Esophagus squamous epithelium (tissue), 5 donors: Measurements from ENCODE around the gene BPNT1. TPM values are rescaled to one million over a fixed set of nuclear protein-coding genes. Genes with fewer than 3 reads are reported as not detected.
"Not testable (repeated sequence)": the region's sequence is repeated elsewhere in the genome, so short reads cannot be mapped to it uniquely, and the experiment has no call there.

Experiments used
- DNase-seq: peaks from one replicate; lab custom pipeline; 2025; lab: John Stamatoyannopoulos, UW
- H3K27ac ChIP-seq, 4 donors: fragments of 200-600 bp; sonication (generic); one replicate each; pipeline ENCODE4 v1.5.1; 2016 to 2019; ENCODE audit warnings: mild to moderate bottlenecking in 1 of 4
- H3K27me3 ChIP-seq, 4 donors: fragments of 200-600 bp; sonication (generic); 1 replicate in 3 of 4; 2 replicates in 1 of 4; pipeline versions ENCODE4 v1.5.1 to v1.6.0; 2017 to 2021; ENCODE audit warnings: antibody characterized with exemption in 1 of 4
- H3K36me3 ChIP-seq, 3 donors: fragments of 200-600 bp; sonication (generic); one replicate each; pipeline ENCODE4 v1.5.1; 2016 to 2019
- H3K4me1 ChIP-seq, 3 donors: fragments of 200-600 bp; sonication (generic); one replicate each; pipeline ENCODE4 v1.5.1; 2017 to 2019
- H3K4me3 ChIP-seq, 4 donors: fragments of 200-600 bp; sonication (generic); 1 replicate in 3 of 4; 2 replicates in 1 of 4; pipeline ENCODE4 v1.5.1; 2016 to 2019; ENCODE audit warnings: mild to moderate bottlenecking in 2 of 4, moderate library complexity in 1 of 4
- H3K9me3 ChIP-seq, 3 donors: fragments of 200-600 bp; sonication (generic); one replicate each; pipeline ENCODE4 v1.5.1; 2016 to 2019
- POLR2A ChIP-seq, 4 donors: fragments of 450-650 bp; IDR thresholded peaks; one replicate each; pipeline ENCODE4 v1.6.1; 2017; ENCODE audit warnings: antibody characterized with exemption in 4 of 4, mild to moderate bottlenecking in 4 of 4, moderate library complexity in 3 of 4
- WGBS, 2 donors: methylation state at CpG; one replicate each; pipeline ENCODE4 v1.1.5; 2018; 5-methylcytosine and 5-hydroxymethylcytosine counted together
- intact Hi-C: fragments of 100-400 bp; cut with DNase I; formaldehyde crosslinking; loops from one replicate; pipeline ENCODE4 v1.15.0; 2022
- total RNA-seq, 4 donors: library from RNA; depleted of rRNA; stranded (reverse); fragments of >200 nt; gene quantifications; one replicate each; pipeline ENCODE4 v1.1.0, GENCODE V29; 2016
- TF ChIP-seq, protein P1 (sequence below), 6 experiments: fragments of 450-650 bp in 4 of 6; fragments of 200-600 bp in 2 of 6; sonication (generic) in 2 of 6; IDR thresholded peaks; one replicate each; pipeline ENCODE4 v1.5.1; 2016 to 2019; ENCODE audit warnings: antibody characterized with exemption in 6 of 6, mild to moderate bottlenecking in 4 of 6, moderate library complexity in 4 of 6
- donor health status: DM: yes; HTN: yes; CAD: no.

BPNT1 gene
- total RNA-seq, 4 donors from 2014 or later = 18.1 to 37.3 (median 23.3) TPM

DNA sequence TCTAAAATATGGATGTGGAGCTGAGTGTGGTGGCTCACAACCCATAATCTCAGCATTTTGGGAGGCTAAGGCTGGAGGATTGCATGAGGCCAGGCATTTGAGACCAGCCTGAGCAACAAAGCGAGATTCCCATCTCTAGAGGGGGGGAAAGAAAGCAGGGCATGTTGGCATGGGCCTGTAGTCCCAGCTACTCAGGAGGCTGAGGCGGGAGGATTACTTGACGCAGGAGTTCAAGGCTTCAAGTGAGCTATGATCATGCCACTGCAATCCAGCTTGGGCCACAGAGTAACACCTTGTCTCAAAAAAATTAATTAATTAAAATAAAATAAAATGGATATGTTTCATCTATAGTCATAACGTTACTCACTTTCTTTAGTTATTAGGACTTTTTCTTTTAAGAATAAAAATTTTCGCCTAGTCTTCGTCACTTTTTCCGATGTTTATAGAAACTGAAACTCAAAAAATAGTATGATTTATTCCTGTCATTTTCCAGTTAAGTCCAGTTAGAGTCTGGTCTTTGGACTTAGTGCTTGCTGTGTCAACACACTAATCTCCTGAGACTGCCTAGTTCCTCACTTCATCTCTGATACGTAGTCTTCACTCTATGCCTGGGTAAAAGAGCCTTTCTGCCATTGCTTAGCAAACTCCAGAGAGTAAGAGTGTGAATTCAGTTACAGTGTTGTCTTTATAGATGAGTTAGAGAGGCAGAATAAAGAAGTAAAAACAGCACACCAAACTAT lies 32.4 kb upstream of the BPNT1 start:
- no peak overlapping the region for H3K27ac ChIP-seq
- WGBS, 2 donors = 87 to 89% methylated on average over 8 of the region's 8 CpGs
- TF ChIP-seq POLR2A (IDR thresholded peaks at IDR 0.05) = no peak
- TF ChIP-seq, protein P1, sequence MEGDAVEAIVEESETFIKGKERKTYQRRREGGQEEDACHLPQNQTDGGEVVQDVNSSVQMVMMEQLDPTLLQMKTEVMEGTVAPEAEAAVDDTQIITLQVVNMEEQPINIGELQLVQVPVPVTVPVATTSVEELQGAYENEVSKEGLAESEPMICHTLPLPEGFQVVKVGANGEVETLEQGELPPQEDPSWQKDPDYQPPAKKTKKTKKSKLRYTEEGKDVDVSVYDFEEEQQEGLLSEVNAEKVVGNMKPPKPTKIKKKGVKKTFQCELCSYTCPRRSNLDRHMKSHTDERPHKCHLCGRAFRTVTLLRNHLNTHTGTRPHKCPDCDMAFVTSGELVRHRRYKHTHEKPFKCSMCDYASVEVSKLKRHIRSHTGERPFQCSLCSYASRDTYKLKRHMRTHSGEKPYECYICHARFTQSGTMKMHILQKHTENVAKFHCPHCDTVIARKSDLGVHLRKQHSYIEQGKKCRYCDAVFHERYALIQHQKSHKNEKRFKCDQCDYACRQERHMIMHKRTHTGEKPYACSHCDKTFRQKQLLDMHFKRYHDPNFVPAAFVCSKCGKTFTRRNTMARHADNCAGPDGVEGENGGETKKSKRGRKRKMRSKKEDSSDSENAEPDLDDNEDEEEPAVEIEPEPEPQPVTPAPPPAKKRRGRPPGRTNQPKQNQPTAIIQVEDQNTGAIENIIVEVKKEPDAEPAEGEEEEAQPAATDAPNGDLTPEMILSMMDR (IDR thresholded peaks at IDR 0.05) = no peak
- no peaks in the 10 kb centered on the region for H3K27me3 ChIP-seq
- H3K36me3 ChIP-seq = peaks cover 0 to 57% (median 0%) of the 10 kb centered on the region in 3 donors
- no peak overlapping the region for H3K4me3 ChIP-seq
- no peaks in the 10 kb centered on the region for H3K4me1 ChIP-seq
- no peak for DNase-seq
- H3K9me3 ChIP-seq = no peaks in the 10 kb centered on the region
- intact Hi-C loops = no loop called here

DNA sequence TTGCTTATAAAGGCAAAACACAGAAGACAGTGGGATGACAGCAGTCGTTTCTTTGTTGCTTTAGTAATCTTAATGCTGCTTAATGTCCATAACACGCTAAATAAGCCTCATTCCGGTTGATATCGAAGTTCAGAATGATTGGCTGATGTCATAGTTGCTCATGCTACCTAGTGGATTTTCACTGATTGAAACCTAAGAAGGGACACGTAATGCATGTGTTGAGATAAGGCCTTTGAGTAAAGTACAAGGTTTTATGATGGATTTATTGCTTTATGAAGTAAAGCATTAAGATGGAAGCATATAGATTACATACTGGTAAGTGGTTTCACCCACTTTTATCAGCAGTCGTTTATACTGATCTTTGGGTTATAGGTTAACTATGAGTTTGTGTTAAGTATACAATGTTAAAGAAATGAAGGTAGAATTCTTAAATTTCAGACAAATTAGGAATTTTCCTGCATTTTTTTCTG lies 29.5 kb upstream of the BPNT1 start:
- H3K27ac ChIP-seq = no peak overlapping the region
- no peaks in the 10 kb centered on the region for H3K4me1 ChIP-seq
- TF ChIP-seq, protein P1 (IDR thresholded peaks at IDR 0.05) = no peak
- no peak for TF ChIP-seq POLR2A (IDR thresholded peaks at IDR 0.05)
- no peak for DNase-seq
- peaks cover 0 to 66% (median 0%) of the 10 kb centered on the region in 3 donors for H3K36me3 ChIP-seq
- intact Hi-C loops = no loop called here
- 84 to 86% methylated on average over 6 of the region's 6 CpGs for WGBS, 2 donors
- no peaks in the 10 kb centered on the region for H3K9me3 ChIP-seq
- no peaks in the 10 kb centered on the region for H3K27me3 ChIP-seq
- H3K4me3 ChIP-seq = no peak overlapping the region

DNA sequence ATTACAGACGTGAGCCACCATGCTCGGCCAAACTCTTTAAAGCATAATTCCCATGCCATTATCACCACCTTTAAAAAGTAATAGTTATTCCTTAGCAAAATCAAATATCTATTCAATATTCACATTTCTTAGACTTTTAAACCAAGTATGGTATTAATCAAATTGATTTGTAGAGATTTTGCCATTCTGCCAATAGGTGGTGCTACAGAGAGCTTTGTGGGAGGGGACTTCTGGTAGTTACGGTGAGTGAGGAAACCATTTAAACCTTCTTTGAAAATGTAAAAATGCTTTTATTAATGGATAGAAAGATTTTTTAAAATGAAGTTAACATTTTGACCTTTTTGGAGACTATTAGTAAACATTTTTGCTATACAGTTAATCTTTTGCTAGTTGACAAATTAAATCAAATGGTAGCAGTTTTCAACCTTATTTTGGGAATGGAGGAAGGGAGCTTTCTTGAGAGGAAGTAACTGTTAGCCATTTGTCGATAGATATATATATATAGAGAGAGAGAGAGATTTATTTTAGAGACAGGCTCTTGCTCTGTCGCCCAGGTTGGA lies 23.6 kb upstream of the BPNT1 start:
- H3K27ac ChIP-seq = no peak overlapping the region
- TF ChIP-seq, protein P1 (IDR thresholded peaks at IDR 0.05) = peak in 4 of 6 experiments; percentile 24 to 44 (median 33)
- no peak for TF ChIP-seq POLR2A (IDR thresholded peaks at IDR 0.05)
- peaks cover 4 to 98% (median 25%) of the 10 kb centered on the region in 3 donors for H3K36me3 ChIP-seq
- no peak overlapping the region for H3K4me3 ChIP-seq
- 76 to 83% methylated on average over 5 of the region's 5 CpGs for WGBS, 2 donors
- no peaks in the 10 kb centered on the region for H3K4me1 ChIP-seq
- DNase-seq = no peak
- intact Hi-C loops = no loop called here
- no peaks in the 10 kb centered on the region for H3K9me3 ChIP-seq
- H3K27me3 ChIP-seq = no peaks in the 10 kb centered on the region

DNA sequence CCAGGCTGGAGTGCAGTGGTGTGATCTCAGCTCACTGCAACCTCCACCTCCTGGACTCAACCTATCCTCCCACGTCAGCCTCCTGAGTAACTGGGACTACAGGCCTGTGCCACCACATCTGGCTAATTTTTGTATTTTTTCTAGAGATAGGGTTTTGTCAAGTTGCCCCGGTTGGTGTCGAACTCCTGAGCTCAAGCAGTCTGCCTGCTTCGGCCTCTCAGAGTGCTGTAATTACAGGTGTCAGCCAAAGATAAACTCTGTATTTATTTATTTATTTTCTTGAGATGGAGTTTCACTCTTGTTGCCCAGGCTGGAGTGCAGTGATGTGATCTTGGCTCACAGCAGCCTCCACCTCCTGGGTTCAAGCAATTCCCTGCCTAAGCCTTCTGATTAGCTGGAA lies 23.0 kb upstream of the BPNT1 start:
- H3K4me1 ChIP-seq, intact Hi-C loops, H3K27me3 ChIP-seq, DNase-seq, H3K4me3 ChIP-seq, H3K27ac ChIP-seq, H3K9me3 ChIP-seq: not testable (repeated sequence)
- 94 to 97% methylated on average over 4 of the region's 4 CpGs for WGBS, 2 donors
- peaks cover 4 to 99% (median 31%) of the 10 kb centered on the region in 3 donors for H3K36me3 ChIP-seq

DNA sequence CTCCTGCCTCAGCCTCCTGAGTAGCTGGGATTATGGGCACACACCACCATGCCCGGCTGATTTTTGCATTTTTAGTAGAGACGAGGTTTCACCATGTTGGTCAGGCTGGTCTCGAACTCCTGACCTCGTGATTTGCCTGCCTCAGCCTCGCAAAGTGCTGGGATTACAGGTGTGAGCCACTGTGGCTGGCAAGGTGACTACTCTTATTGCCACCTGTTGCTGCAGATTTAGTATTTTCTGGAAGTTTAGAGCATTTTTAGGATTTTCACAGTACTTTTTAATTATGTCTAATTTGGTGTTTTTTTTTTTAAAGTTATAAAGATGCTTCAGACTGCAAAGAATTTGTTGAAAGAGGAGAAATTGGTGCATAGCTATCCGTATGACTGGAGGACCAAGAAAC lies 20.9 kb upstream of the BPNT1 start:
- H3K4me1 ChIP-seq, DNase-seq, H3K9me3 ChIP-seq, H3K27ac ChIP-seq, H3K27me3 ChIP-seq, intact Hi-C loops, H3K4me3 ChIP-seq: not testable (repeated sequence)
- peaks cover 4 to 99% (median 48%) of the 10 kb centered on the region in 3 donors for H3K36me3 ChIP-seq
- WGBS, 2 donors = 87 to 88% methylated on average over 5 to 6 of the region's 6 CpGs

DNA sequence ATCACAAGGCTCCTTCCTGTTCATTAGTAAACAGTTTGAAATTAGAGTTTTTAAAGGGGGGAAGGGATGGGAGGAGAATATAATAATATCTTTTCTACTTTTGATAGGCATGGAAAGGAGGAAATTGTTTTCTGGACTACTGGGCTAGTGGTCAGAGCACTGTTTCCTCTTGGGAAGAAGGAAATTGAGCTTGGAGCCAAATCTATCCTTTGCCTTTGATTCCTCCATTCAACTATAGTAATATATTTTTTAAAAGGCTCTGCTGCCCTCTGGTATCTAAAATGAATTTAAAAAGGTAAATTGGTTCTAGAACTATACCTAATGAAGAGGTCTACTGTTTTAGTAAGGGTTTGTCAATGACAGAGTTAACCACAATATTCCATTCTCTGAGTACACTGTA lies 10.2 kb upstream of the BPNT1 start:
- peaks cover 0 to 87% (median 24%) of the 10 kb centered on the region in 3 donors for H3K36me3 ChIP-seq
- intact Hi-C loops = loop anchor here (10.0 kb wide), 1 partner anchor 55 kb away; the partner anchor contains the start of gene EPRS1
- TF ChIP-seq POLR2A (IDR thresholded peaks at IDR 0.05) = no peak
- TF ChIP-seq, protein P1 (IDR thresholded peaks at IDR 0.05) = no peak

More for the DNA sequence above, 10.2 kb upstream of the BPNT1 start:
- Histone ChIP-seq H3K9me3 (no peaks in the 10 kb centered on the region), H3K4me1 (peaks cover 7 to 12% (median 11%) of the 10 kb centered on the region in 3 donors), H3K4me3 (no peak overlapping the region), H3K27ac (no peak overlapping the region), H3K27me3 (no peaks in the 10 kb centered on the region)
- no peak for DNase-seq
